HG02870 (cell line): Measurements from ENCODE around the gene CECR2.

Source experiments
- ATAC-seq: cut with Tn5 transposase; IDR thresholded peaks from one replicate; pipeline ENCODE4 v1.9.1; 2021; ENCODE audit warnings: mild to moderate bottlenecking, moderate library complexity; ENCODE audit not compliant: unreplicated experiment

CECR2 gene

GRCh38 chr22:17369439-17370025 lies at the start of gene CECR2:
Gene CECR2 (plus strand): TSS chr22:17369460. CDS start chr22:17369784, 324 bp downstream.
- no peak for ATAC-seq

- no peak for ATAC-seq
Measured at GRCh38 chr22:17319546-17319945, 49.7 kb upstream of the CECR2 start.

- no peak for ATAC-seq
Measured at GRCh38 chr22:17322511-17322910, 46.7 kb upstream of the CECR2 start.

- no peak for ATAC-seq
Measured at GRCh38 chr22:17331690-17332089, 37.6 kb upstream of the CECR2 start.

- ATAC-seq = no peak
Measured at GRCh38 chr22:17332109-17332800, 37.0 kb upstream of the CECR2 start.

- no peak for ATAC-seq
Measured at GRCh38 chr22:17334059-17334458, 35.2 kb upstream of the CECR2 start.

- ATAC-seq = no peak
Measured at GRCh38 chr22:17334983-17335382, 34.3 kb upstream of the CECR2 start.

- ATAC-seq = no peak
Measured at GRCh38 chr22:17336061-17336460, 33.2 kb upstream of the CECR2 start.

- ATAC-seq = no peak
Measured at GRCh38 chr22:17337639-17338038, 31.6 kb upstream of the CECR2 start.

- ATAC-seq = no peak
Measured at GRCh38 chr22:17339095-17339693, 30.1 kb upstream of the CECR2 start.

GRCh38 chr22:17342361-17342760 lies 26.9 kb upstream of the CECR2 start:
- ATAC-seq = no peak

- no peak for ATAC-seq
Measured at GRCh38 chr22:17343766-17344165, 25.5 kb upstream of the CECR2 start.

- no peak for ATAC-seq
Measured at GRCh38 chr22:17346578-17346977, 22.7 kb upstream of the CECR2 start.

GRCh38 chr22:17347724-17348123 lies 21.5 kb upstream of the CECR2 start:
- no peak for ATAC-seq

GRCh38 chr22:17348464-17349103 lies 20.7 kb upstream of the CECR2 start:
- ATAC-seq = no peak

- no peak for ATAC-seq
Measured at GRCh38 chr22:17349172-17349571, 20.1 kb upstream of the CECR2 start.

GRCh38 chr22:17350292-17350691 lies 19.0 kb upstream of the CECR2 start:
- ATAC-seq = no peak

- ATAC-seq = no peak
Measured at GRCh38 chr22:17352798-17353197, 16.5 kb upstream of the CECR2 start.

GRCh38 chr22:17357688-17358087 lies 11.6 kb upstream of the CECR2 start:
- no peak for ATAC-seq

- ATAC-seq = no peak
Measured at GRCh38 chr22:17358415-17358814, 10.8 kb upstream of the CECR2 start.

GRCh38 chr22:17359501-17359900 lies 9.8 kb upstream of the CECR2 start:
- ATAC-seq = no peak

- no peak for ATAC-seq
Measured at GRCh38 chr22:17366329-17366728, 2.9 kb upstream of the CECR2 start.
